B cell (primary cell): Measurements from ENCODE around the gene TAF12. TPM values are rescaled to one million over a fixed set of nuclear protein-coding genes. Genes with fewer than 3 reads are reported as not detected.
"Not testable (repeated sequence)": the region's sequence is repeated elsewhere in the genome, so short reads cannot be mapped to it uniquely, and the experiment has no call there.

Experiments used
- ATAC-seq: fragments of 200-7000 bp; cut with Tn5 transposase; one replicate; pipeline ENCODE4 v1.10.0; 2021; ENCODE audit warnings: low read depth, mild to moderate bottlenecking, moderate number of reproducible peaks, moderate library complexity
- CTCF ChIA-PET: fragments of 350-600 bp; sonication (Branson Sonifier 250); formaldehyde crosslinking; loops from one replicate; lab custom pipeline; 2021; ENCODE audit warnings: antibody characterized with exemption, inconsistent platforms; lab: Charles Lee
- POLR2A ChIA-PET: fragments of 350-600 bp; sonication (Branson Sonifier 250); formaldehyde crosslinking; loops from one replicate; lab custom pipeline; 2021; ENCODE audit warnings: antibody characterized with exemption; lab: Charles Lee
- DNase-seq: peaks from one replicate; pipeline ENCODE4 v3.0.0; 2013
- H2AFZ ChIP-seq: 2 replicates; pipeline ENCODE4 v1.6.1; 2012; ENCODE audit warnings: mild to moderate bottlenecking, low read depth, low read length; ENCODE audit not compliant: insufficient read depth, poor library complexity, severe bottlenecking
- H3K27ac ChIP-seq, 2 donors: 1 replicate in 1 of 2; 2 replicates in 1 of 2; pipeline ENCODE4 v1.5.1; 2012 to 2013; ENCODE audit warnings: low read length in 2 of 2, mild to moderate bottlenecking in 2 of 2, moderate library complexity in 1 of 2
- H3K27me3 ChIP-seq, 4 experiments: fragments of 200-600 bp in 1 of 4; sonication (generic) in 1 of 4; replicated peaks in 1 of 4; 1 replicate in 2 of 4; 2 replicates in 2 of 4; pipeline versions ENCODE4 v1.6.1 to v1.7.0; 2013 to 2016; ENCODE audit warnings: low read length in 3 of 4, mild to moderate bottlenecking in 2 of 4, mixed read lengths in 1 of 4, moderate library complexity in 1 of 4; ENCODE audit not compliant: insufficient read depth in 4 of 4, control insufficient read depth in 3 of 4; ENCODE audit errors: control extremely low read depth in 1 of 4
- H3K36me3 ChIP-seq, 2 experiments: replicated peaks in 1 of 2; 1 replicate in 1 of 2; 2 replicates in 1 of 2; pipeline versions ENCODE4 v1.6.1 to v1.7.1; 2013; ENCODE audit warnings: low read length in 1 of 2; ENCODE audit not compliant: insufficient read depth in 2 of 2, control insufficient read depth in 1 of 2; ENCODE audit errors: control extremely low read depth in 1 of 2, extremely low read depth in 1 of 2
- H3K4me1 ChIP-seq, 2 donors: fragments of 200-600 bp in 1 of 2; sonication (generic) in 1 of 2; 1 replicate in 1 of 2; 2 replicates in 1 of 2; pipeline versions ENCODE4 v1.5.1 to v1.6.1; 2013 to 2017; ENCODE audit warnings: low read length in 2 of 2; ENCODE audit not compliant: control insufficient read depth in 2 of 2, insufficient read depth in 2 of 2
- H3K4me2 ChIP-seq: replicated peaks from 2 replicates; pipeline ENCODE3; 2012; ENCODE audit warnings: mild to moderate bottlenecking, low read depth, low read length; ENCODE audit not compliant: poor library complexity, severe bottlenecking
- H3K4me3 ChIP-seq, 5 experiments: fragments of 200-600 bp in 1 of 5; sonication (generic) in 1 of 5; 1 replicate in 3 of 5; 2 replicates in 2 of 5; pipeline versions ENCODE4 v1.5.1 to v1.7.0; 2011 to 2016; ENCODE audit warnings: low read length in 4 of 5, mild to moderate bottlenecking in 4 of 5, low read depth in 2 of 5, control low read depth in 1 of 5, moderate library complexity in 1 of 5; ENCODE audit not compliant: insufficient read depth in 1 of 5; ENCODE audit errors: control extremely low read depth in 1 of 5, extremely low read depth in 1 of 5
- H3K79me2 ChIP-seq: fragments of 200-600 bp; sonication (generic); one replicate; pipeline ENCODE4 v1.6.0; 2016; ENCODE audit warnings: low read length; ENCODE audit not compliant: control insufficient read depth, insufficient read depth
- H3K9ac ChIP-seq: fragments of 200-600 bp; sonication (generic); 2 replicates; pipeline ENCODE4 v1.6.1; 2017; ENCODE audit warnings: mild to moderate bottlenecking, low read length, moderate library complexity
- H3K9me3 ChIP-seq, 3 donors: one replicate each; pipeline versions ENCODE4 v1.6.1 to v1.7.1; 2013; ENCODE audit warnings: low read length in 2 of 3; ENCODE audit not compliant: control insufficient read depth in 2 of 3, insufficient read depth in 1 of 3; ENCODE audit errors: control extremely low read depth in 1 of 3
- H4K20me1 ChIP-seq: 2 replicates; pipeline ENCODE4 v1.6.0; 2012; ENCODE audit warnings: mild to moderate bottlenecking, low read length; ENCODE audit not compliant: insufficient read depth, control insufficient read depth, poor library complexity, severe bottlenecking
- H3K27ac Mint-ChIP-seq: one replicate; pipeline ENCODE4 v1.8.0; 2021; ENCODE audit warnings: mixed read lengths
- H3K27me3 Mint-ChIP-seq: one replicate; pipeline ENCODE4 v1.8.0; 2021; ENCODE audit warnings: mixed read lengths
- H3K4me1 Mint-ChIP-seq: one replicate; pipeline ENCODE4 v1.8.0; 2021; ENCODE audit warnings: mixed read lengths
- H3K4me3 Mint-ChIP-seq: one replicate; pipeline ENCODE4 v1.8.0; 2021; ENCODE audit warnings: mixed read lengths
- H3K9me3 Mint-ChIP-seq: one replicate; pipeline ENCODE4 v1.8.0; 2022; ENCODE audit warnings: mixed read lengths; ENCODE audit not compliant: insufficient read depth
- CTCF ChIP-seq: fragments of 200-600 bp; IDR thresholded peaks from one replicate; pipeline ENCODE4 v1.8.0; 2022; ENCODE audit warnings: antibody characterized with exemption, mild to moderate bottlenecking
- WGBS: methylation state at CpG from one replicate; pipeline ENCODE4 v1.1.5; 2013; ENCODE audit warnings: missing lambda C conversion rate; ENCODE audit not compliant: insufficient coverage; 5-methylcytosine and 5-hydroxymethylcytosine counted together
- intact Hi-C: fragments of 100-400 bp; cut with micrococcal nuclease; formaldehyde crosslinking; loops from one replicate; pipeline ENCODE4 v1.10.0; 2022
- polyA plus RNA-seq: library from polyadenylated mRNA; depleted of rRNA; stranded (reverse); fragments of >200 nt; gene quantifications from 2 replicates; pipeline ENCODE4 v1.2.3, GENCODE V29; 2012
- total RNA-seq, 2 donors: library from RNA; stranded (reverse); fragments of 120-200 nt in 1 of 2; gene quantifications; 1 replicate in 1 of 2; 2 replicates in 1 of 2; pipeline versions ENCODE4 v1.2.3 to v1.2.4, GENCODE V29; 2013 to 2022

TAF12 gene
- total and polyA plus RNA-seq, 2 donors (not counting 1 experiment from before 2014, with no cell fraction given), result 15.8 to 19.1 TPM

DNA sequence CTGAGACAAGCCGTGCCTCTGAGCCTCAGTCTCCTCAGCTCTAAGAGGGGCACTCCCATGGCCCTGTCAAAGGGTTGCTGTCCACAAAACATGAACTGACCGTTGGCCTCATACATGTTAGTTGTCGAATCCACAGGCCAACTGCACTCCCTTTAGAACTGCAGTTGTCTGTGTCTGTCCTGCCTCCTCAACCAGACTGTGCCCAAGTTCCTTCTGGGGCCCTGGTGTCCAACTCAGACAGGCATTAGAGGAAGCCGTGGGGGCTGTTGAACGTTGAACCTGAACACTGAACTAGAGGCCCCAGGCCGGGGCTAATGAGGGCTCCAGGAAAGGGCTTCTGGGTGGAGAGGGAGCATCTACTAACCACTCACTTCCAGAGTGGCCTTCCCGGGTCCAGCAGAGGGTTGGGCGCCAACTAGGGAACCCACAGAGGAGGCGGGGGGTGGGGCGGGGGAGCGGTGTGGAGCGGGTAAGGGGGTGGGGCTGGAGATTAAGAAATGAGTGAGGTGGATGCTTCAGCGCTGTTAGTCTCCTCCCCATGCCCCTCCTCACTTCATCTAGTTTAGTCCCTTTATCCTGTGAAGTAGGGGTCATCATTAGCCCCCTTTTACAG lies 51.1 kb downstream of the TAF12 start, which contains the start of gene RAB42:
Gene RAB42, plus strand, starts transcription at position 558 of the 613 bp plus-strand sequence. CDS start 247 bp downstream, outside the sequence.
- no peaks in the 10 kb centered on the region for H4K20me1 ChIP-seq
- peaks cover 4 to 14% of the 10 kb centered on the region in 2 donors for H3K4me1 ChIP-seq
- H3K4me2 ChIP-seq, result peak within 1 kb of the TSS; percentile 85
- peak within 1 kb of the TSS; percentile 91 for H3K4me3 Mint-ChIP-seq
- no peaks in the 10 kb centered on the region for H3K36me3 ChIP-seq
- ChIA-PET POLR2A (interaction anchor here (0.9 kb wide), 1 partner anchor 10 kb away, joined by 4 read pairs; no protein-coding TSS in a partner anchor), CTCF (interaction anchor here (1.4 kb wide), 1 partner anchor 144 kb away, joined by 3 read pairs; the partner anchor contains the start of gene YTHDF2)
- no peak within 1 kb of the TSS for H3K27ac Mint-ChIP-seq
- intact Hi-C loops, result no loop called here
- H3K79me2 ChIP-seq, result no peaks in the 10 kb centered on the region
- H3K27me3 ChIP-seq, result peaks cover 0 to 9% (median 3%) of the 10 kb centered on the region in 4 experiments
- H3K9ac ChIP-seq, result peak within 1 kb of the TSS; percentile 50
- peaks cover 16% of the 10 kb centered on the region for H3K4me1 Mint-ChIP-seq
- TF ChIP-seq CTCF, result no peak
- no peak within 1 kb of the TSS for H3K27ac ChIP-seq
- peak within 1 kb of the TSS; percentile 76 for H2AFZ ChIP-seq
- DNase-seq (no peak), ATAC-seq (peak; percentile 74)
- WGBS, result 70% methylated on average over 4 of the region's 13 CpGs
- peak within 1 kb of the TSS in 4 of 5 experiments; percentile 19 to 63 (median 52) for H3K4me3 ChIP-seq
- no peaks in the 10 kb centered on the region for H3K9me3 Mint-ChIP-seq
- no peaks in the 10 kb centered on the region for H3K9me3 ChIP-seq
- H3K27me3 Mint-ChIP-seq, result peaks cover 3% of the 10 kb centered on the region

DNA sequence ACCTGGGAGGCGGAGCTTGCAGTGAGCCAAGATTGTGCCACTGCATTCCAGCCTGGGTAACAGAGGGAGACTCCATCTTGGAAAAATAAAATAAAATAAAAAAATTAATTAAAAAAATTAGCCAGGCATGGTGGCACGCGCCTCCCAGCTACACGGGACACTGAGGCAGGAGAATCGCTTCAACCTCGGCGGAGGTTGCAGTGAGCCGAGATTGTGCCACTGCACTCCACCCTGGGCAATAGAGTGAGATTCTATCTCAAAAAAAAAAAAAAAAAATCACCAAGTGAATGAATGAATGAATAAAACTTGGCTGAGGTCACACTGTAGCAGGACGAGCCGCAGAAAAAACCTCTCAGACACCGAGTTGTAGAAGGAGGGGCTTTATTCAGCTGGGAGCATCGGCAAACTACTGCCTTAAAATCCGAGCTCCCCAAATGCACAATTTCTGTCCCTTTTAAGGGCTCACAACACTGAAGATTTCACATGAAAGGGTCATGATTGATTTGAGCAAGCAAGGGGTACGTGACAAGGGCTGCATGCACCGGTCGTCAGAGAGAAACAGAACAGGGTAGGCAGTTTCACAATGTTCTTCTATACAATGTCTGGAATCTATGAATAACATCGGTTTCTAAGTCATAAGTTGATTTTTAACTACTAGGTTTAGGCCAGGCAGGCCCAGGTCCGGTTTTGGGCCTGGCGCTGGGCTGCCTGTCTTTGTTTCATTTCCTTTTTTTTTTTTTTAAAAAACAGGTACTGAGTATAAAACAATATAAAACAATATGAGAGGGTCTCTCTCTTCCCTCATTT lies 56.1 kb downstream of the TAF12 start:
- H3K27me3 ChIP-seq, ATAC-seq, H3K36me3 ChIP-seq, H3K9me3 ChIP-seq, H3K27me3 Mint-ChIP-seq, H3K4me2 ChIP-seq, H3K9me3 Mint-ChIP-seq, H3K4me3 ChIP-seq, H2AFZ ChIP-seq, H3K79me2 ChIP-seq, H3K4me3 Mint-ChIP-seq, H3K9ac ChIP-seq, CTCF ChIA-PET, H4K20me1 ChIP-seq, intact Hi-C loops: not testable (repeated sequence)
- peak overlapping the region; percentile 84 for H3K27ac Mint-ChIP-seq
- DNase-seq, result peak; percentile 30
- WGBS, result 80% methylated on average over 1 of the region's 19 CpGs
- peaks cover 0 to 22% of the 10 kb centered on the region in 2 donors for H3K4me1 ChIP-seq
- peak overlapping the region in 1 of 2 donors; percentile 59 for H3K27ac ChIP-seq
- POLR2A ChIA-PET, result interaction anchor here (0.6 to 0.7 kb wide), 2 partner anchors 270 to 605 kb away, joined by 3 to 4 read pairs; no protein-coding TSS in a partner anchor
- H3K4me1 Mint-ChIP-seq, result peaks cover 19% of the 10 kb centered on the region
